Mesenchymal stem cell (in vitro differentiated cells and primary cell): Measurements from ENCODE around the gene HBA2.

Experiments
- DNase-seq: peaks from one replicate; pipeline ENCODE4 v3.0.0-alpha.2; 2013
- H2AFZ ChIP-seq: one replicate; pipeline ENCODE4 v1.6.1; 2013; ENCODE audit warnings: low read depth, mild to moderate bottlenecking, control low read depth, inconsistent platforms, low read length, moderate library complexity
- H2AK5ac ChIP-seq: 2 replicates; pipeline ENCODE4 v1.6.1; 2013; ENCODE audit warnings: low read length, moderate library complexity, mild to moderate bottlenecking, inconsistent platforms; ENCODE audit not compliant: severe bottlenecking
- H2BK120ac ChIP-seq: one replicate; pipeline ENCODE4 v1.6.1; 2013; ENCODE audit warnings: low read depth, mild to moderate bottlenecking, inconsistent platforms, low read length, moderate library complexity
- H2BK12ac ChIP-seq, 2 experiments: one replicate each; pipeline ENCODE4 v1.6.1; 2013; ENCODE audit warnings: inconsistent platforms in 2 of 2, low read length in 2 of 2, mild to moderate bottlenecking in 2 of 2, moderate library complexity in 2 of 2, control low read depth in 1 of 2
- H2BK15ac ChIP-seq: one replicate; pipeline ENCODE4 v1.6.1; 2013; ENCODE audit warnings: mild to moderate bottlenecking, low read depth, inconsistent platforms; ENCODE audit not compliant: poor library complexity, severe bottlenecking
- H2BK5ac ChIP-seq: 2 replicates; pipeline ENCODE4 v1.6.1; 2013; ENCODE audit warnings: low read depth, mild to moderate bottlenecking, low read length, control low read depth, inconsistent platforms; ENCODE audit not compliant: poor library complexity, severe bottlenecking
- H3K14ac ChIP-seq, 2 experiments: one replicate each; pipeline ENCODE4 v1.6.1; 2013; ENCODE audit warnings: inconsistent platforms in 2 of 2, low read length in 2 of 2, control low read depth in 1 of 2, mild to moderate bottlenecking in 1 of 2, moderate library complexity in 1 of 2
- H3K18ac ChIP-seq, 2 experiments: one replicate each; pipeline ENCODE4 v1.6.1; 2013; ENCODE audit warnings: inconsistent platforms in 2 of 2, low read length in 2 of 2, control low read depth in 1 of 2, low read depth in 1 of 2, mild to moderate bottlenecking in 1 of 2
- H3K23ac ChIP-seq, 2 experiments: one replicate each; pipeline ENCODE4 v1.6.1; 2013; ENCODE audit warnings: inconsistent platforms in 2 of 2, low read length in 2 of 2, mild to moderate bottlenecking in 2 of 2, moderate library complexity in 2 of 2, control low read depth in 1 of 2
- H3K27ac ChIP-seq: 2 replicates; pipeline ENCODE4 v1.5.1; 2013; ENCODE audit warnings: mild to moderate bottlenecking, moderate library complexity, low read length, control low read depth, inconsistent platforms; ENCODE audit not compliant: poor library complexity, severe bottlenecking
- H3K27me3 ChIP-seq, 2 experiments: 2 replicates each; pipeline versions ENCODE4 v1.6.1 to v1.7.0; 2013; ENCODE audit warnings: low read length in 2 of 2, mild to moderate bottlenecking in 2 of 2, moderate library complexity in 2 of 2, control low read depth in 1 of 2, inconsistent platforms in 1 of 2; ENCODE audit not compliant: control insufficient read depth in 1 of 2, insufficient read depth in 1 of 2
- H3K36me3 ChIP-seq, 2 experiments: 2 replicates each; pipeline versions ENCODE4 v1.6.1 to v1.7.0; 2013; ENCODE audit warnings: low read length in 2 of 2, control low read depth in 1 of 2, inconsistent platforms in 1 of 2, low read depth in 1 of 2, mild to moderate bottlenecking in 1 of 2; ENCODE audit not compliant: insufficient read depth in 2 of 2, control insufficient read depth in 1 of 2
- H3K4ac ChIP-seq, 2 experiments: one replicate each; pipeline ENCODE4 v1.6.1; 2013; ENCODE audit warnings: inconsistent platforms in 2 of 2, low read length in 2 of 2, mild to moderate bottlenecking in 2 of 2, moderate library complexity in 2 of 2, control low read depth in 1 of 2, low read depth in 1 of 2
- H3K4me1 ChIP-seq: 2 replicates; pipeline ENCODE4 v1.6.1; 2013; ENCODE audit warnings: low read depth, low read length, control low read depth; ENCODE audit not compliant: control insufficient read depth, insufficient read depth
- H3K4me2 ChIP-seq: 2 replicates; pipeline ENCODE4 v1.6.1; 2013; ENCODE audit warnings: low read length, mild to moderate bottlenecking, inconsistent platforms; ENCODE audit not compliant: poor library complexity, severe bottlenecking
- H3K4me3 ChIP-seq, 2 experiments: 2 replicates each; pipeline versions ENCODE4 v1.5.1 to v1.7.0; 2013; ENCODE audit warnings: low read length in 2 of 2, mild to moderate bottlenecking in 2 of 2, control low read depth in 1 of 2, low read depth in 1 of 2; ENCODE audit not compliant: insufficient read depth in 1 of 2
- H3K79me1 ChIP-seq: replicated peaks from 2 replicates; pipeline ENCODE4 v1.6.1; 2013; ENCODE audit warnings: mild to moderate bottlenecking, control low read depth, low read length, inconsistent platforms; ENCODE audit not compliant: poor library complexity, severe bottlenecking
- H3K9ac ChIP-seq: 2 replicates; pipeline ENCODE4 v1.7.0; 2013; ENCODE audit warnings: mild to moderate bottlenecking, low read length, moderate library complexity
- H3K9me3 ChIP-seq: 2 replicates; pipeline ENCODE4 v1.7.0; 2013; ENCODE audit warnings: mild to moderate bottlenecking, low read length; ENCODE audit not compliant: control insufficient read depth
- H4K8ac ChIP-seq: one replicate; pipeline ENCODE4 v1.6.1; 2013; ENCODE audit warnings: inconsistent platforms, mild to moderate bottlenecking, low read length, moderate library complexity
- H4K91ac ChIP-seq: one replicate; pipeline ENCODE4 v1.6.1; 2013; ENCODE audit warnings: mild to moderate bottlenecking, low read length, inconsistent platforms
- WGBS: methylation state at CpG from one replicate; pipeline ENCODE4 v1.1.7; 2013; ENCODE audit warnings: mixed read lengths; 5-methylcytosine and 5-hydroxymethylcytosine counted together

Gene HBA2

GRCh38 chr16:187330-187729 lies 14.7 kb downstream of the HBA2 start:
- Histone ChIP-seq H3K4me3 (no peak overlapping the region), H4K91ac (no peak overlapping the region), H3K18ac (no peak overlapping the region), H2BK120ac (no peak overlapping the region), H3K4me1 (no peaks in the 10 kb centered on the region), H3K27me3 (no peaks in the 10 kb centered on the region), H3K79me1 (peaks cover 24% of the 10 kb centered on the region), H4K8ac (no peak overlapping the region), H2BK15ac (no peak overlapping the region), H3K27ac (no peak overlapping the region), H2AK5ac (no peak overlapping the region), H2BK12ac (no peak overlapping the region), H3K4me2 (no peak overlapping the region), H2BK5ac (no peak overlapping the region), H2AFZ (no peak overlapping the region), H3K23ac (no peak overlapping the region), H3K9ac (no peak overlapping the region), H3K36me3 (peaks cover 61 to 80% of the 10 kb centered on the region in 2 experiments), H3K9me3 (no peaks in the 10 kb centered on the region), H3K14ac (no peak overlapping the region), H3K4ac (no peak overlapping the region)
- WGBS = over 99% methylated on average over 8 of the region's 8 CpGs
- no peak for DNase-seq

- H3K23ac ChIP-seq = no peak overlapping the region
- no peak overlapping the region for H2BK120ac ChIP-seq
- no peak overlapping the region for H2AK5ac ChIP-seq
- H3K4ac ChIP-seq = no peak overlapping the region
- H3K9ac ChIP-seq = no peak overlapping the region
- no peak overlapping the region for H3K14ac ChIP-seq
- no peaks in the 10 kb centered on the region for H3K9me3 ChIP-seq
- H3K36me3 ChIP-seq = peaks cover 73 to 84% of the 10 kb centered on the region in 2 experiments
- 93% methylated on average over 6 of the region's 8 CpGs for WGBS
- H4K91ac ChIP-seq = no peak overlapping the region
- peaks cover 28% of the 10 kb centered on the region for H3K79me1 ChIP-seq
- H3K27ac ChIP-seq = no peak overlapping the region
- H3K4me1 ChIP-seq = no peaks in the 10 kb centered on the region
- no peak overlapping the region for H2BK12ac ChIP-seq
- no peak overlapping the region for H3K4me3 ChIP-seq
- H3K27me3 ChIP-seq = no peaks in the 10 kb centered on the region
- no peak overlapping the region for H2BK5ac ChIP-seq
- no peak overlapping the region for H4K8ac ChIP-seq
- H2BK15ac ChIP-seq = no peak overlapping the region
- DNase-seq = no peak
- no peak overlapping the region for H3K4me2 ChIP-seq
- H3K18ac ChIP-seq = no peak overlapping the region
- H2AFZ ChIP-seq = no peak overlapping the region
Measured at GRCh38 chr16:188674-189073, 16.0 kb downstream of the HBA2 start.

GRCh38 chr16:189604-190186 lies 17.0 kb downstream of the HBA2 start:
- Histone ChIP-seq H4K91ac (no peak overlapping the region), H2AFZ (no peak overlapping the region), H3K14ac (no peak overlapping the region), H3K27ac (no peak overlapping the region), H3K4me2 (no peak overlapping the region), H3K4me3 (no peak overlapping the region), H3K4me1 (no peaks in the 10 kb centered on the region), H2AK5ac (no peak overlapping the region), H3K36me3 (peaks cover 77 to 85% of the 10 kb centered on the region in 2 experiments), H3K9ac (no peak overlapping the region), H3K23ac (no peak overlapping the region), H3K27me3 (no peaks in the 10 kb centered on the region), H3K9me3 (no peaks in the 10 kb centered on the region), H3K79me1 (peaks cover 34% of the 10 kb centered on the region), H3K18ac (no peak overlapping the region), H2BK5ac (no peak overlapping the region), H2BK15ac (no peak overlapping the region), H2BK120ac (no peak overlapping the region), H3K4ac (no peak overlapping the region), H2BK12ac (no peak overlapping the region), H4K8ac (no peak overlapping the region)
- 98% methylated on average over 34 of the region's 34 CpGs for WGBS
- no peak for DNase-seq

DNA sequence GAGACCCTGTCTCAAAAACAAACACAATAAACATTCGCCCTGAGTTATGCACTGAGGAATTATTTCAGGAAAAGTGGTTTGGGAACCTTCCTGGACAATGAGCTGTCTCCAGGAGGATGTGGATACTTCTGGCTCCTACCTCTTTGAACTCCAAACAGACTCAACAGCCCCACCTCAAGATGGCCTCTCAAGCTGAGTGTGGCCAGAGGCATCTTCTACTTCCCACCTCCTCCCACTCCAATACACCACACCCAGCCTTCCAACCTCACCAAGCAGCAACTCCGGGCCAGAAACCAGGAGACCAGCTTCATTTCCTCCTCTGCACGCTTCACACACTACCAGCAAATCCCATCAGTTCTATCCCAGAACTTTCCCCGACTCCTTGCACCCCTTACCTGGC lies 19.2 kb downstream of the HBA2 start:
- DNase-seq = no peak
- Histone ChIP-seq H2BK12ac (no peak overlapping the region), H3K4ac (no peak overlapping the region), H2AFZ (no peak overlapping the region), H3K4me1 (no peaks in the 10 kb centered on the region), H4K8ac (no peak overlapping the region), H3K27ac (no peak overlapping the region), H2BK5ac (no peak overlapping the region), H3K4me3 (no peak overlapping the region), H3K14ac (no peak overlapping the region), H3K36me3 (peaks cover 90 to 91% of the 10 kb centered on the region in 2 experiments), H2BK15ac (no peak overlapping the region), H3K9me3 (no peaks in the 10 kb centered on the region), H4K91ac (no peak overlapping the region), H2BK120ac (no peak overlapping the region), H3K9ac (no peak overlapping the region), H2AK5ac (no peak overlapping the region), H3K18ac (no peak overlapping the region), H3K4me2 (no peak overlapping the region), H3K79me1 (peaks cover 42% of the 10 kb centered on the region), H3K23ac (no peak overlapping the region), H3K27me3 (no peaks in the 10 kb centered on the region)
- 97% methylated on average over 3 of the region's 4 CpGs for WGBS
